Upper lobe of left lung (tissue), 4 donors: ENCODE measurements around the gene SURF6.

ENCODE experiments used
- CTCF ChIP-seq, 6 experiments: fragments of 450-650 bp in 4 of 6; fragments of 200-600 bp in 2 of 6; sonication (generic) in 2 of 6; IDR thresholded peaks; one replicate each; pipeline ENCODE4 v1.5.1; 2016 to 2019; ENCODE audit warnings: antibody characterized with exemption in 6 of 6
- EP300 ChIP-seq, 4 donors: sonication (generic); formaldehyde crosslinking; IDR thresholded peaks; one replicate each; pipeline ENCODE4 v1.5.1; 2017; ENCODE audit warnings: antibody characterized with exemption in 4 of 4, control low read depth in 2 of 4
- POLR2A ChIP-seq, 4 donors: fragments of 450-650 bp; IDR thresholded peaks; one replicate each; pipeline ENCODE4 v1.5.1; 2016 to 2017; ENCODE audit warnings: antibody characterized with exemption in 4 of 4, mild to moderate bottlenecking in 2 of 4
- POLR2AphosphoS5 ChIP-seq, 2 donors: sonication (generic); formaldehyde crosslinking; IDR thresholded peaks; one replicate each; pipeline ENCODE4 v1.5.1; 2017; ENCODE audit warnings: antibody characterized with exemption in 2 of 2

GRCh38 chr9:133353548-133353947 lies 17.6 kb upstream of the SURF6 start:
- no peak for TF ChIP-seq POLR2AphosphoS5 (IDR thresholded peaks at IDR 0.05)
- TF ChIP-seq CTCF (IDR thresholded peaks at IDR 0.05): no peak
- TF ChIP-seq EP300 (IDR thresholded peaks at IDR 0.05): no peak
- no peak for TF ChIP-seq POLR2A (IDR thresholded peaks at IDR 0.05)
